OCI-LY1 (cell line): ENCODE measurements around the gene STXBP2.

Experiments used
- CTCF ChIP-seq: fragments of 200-600 bp; sonication (generic), shearing (Covaris generic); IDR thresholded peaks from 2 replicates; pipeline ENCODE4 v1.5.1; 2017; ENCODE audit warnings: mild to moderate bottlenecking, antibody characterized with exemption, low read length, moderate library complexity, mixed read lengths
- EZH2 ChIP-seq: fragments of 200-600 bp; sonication (generic), shearing (Covaris generic); IDR thresholded peaks from 2 replicates; pipeline ENCODE4 v1.8.0; 2017; ENCODE audit warnings: borderline replicate concordance, mixed run types, mild to moderate bottlenecking, antibody characterized with exemption, low read length, moderate library complexity, mixed read lengths

DNA sequence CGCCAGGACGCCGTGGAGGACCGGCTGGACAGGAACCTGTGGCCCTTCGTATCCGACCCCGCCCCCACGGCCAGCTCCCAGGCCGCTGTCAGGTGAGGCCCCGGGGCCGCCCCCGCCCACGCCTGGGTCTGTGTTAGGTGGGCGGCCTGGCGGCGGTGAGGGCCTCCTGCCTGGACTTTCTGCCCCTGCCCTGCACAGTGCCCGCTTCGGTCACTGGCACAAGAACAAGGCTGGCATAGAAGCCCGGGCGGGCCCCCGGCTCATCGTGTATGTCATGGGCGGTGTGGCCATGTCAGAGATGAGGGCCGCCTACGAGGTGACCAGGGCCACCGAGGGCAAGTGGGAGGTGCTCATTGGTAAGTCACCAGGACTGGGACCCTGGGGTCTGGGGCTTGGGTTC is 10.2 kb downstream of the STXBP2 start:
- TF ChIP-seq CTCF (no peak), EZH2 (no peak)
